GM12878 (cell line): ENCODE measurements around the gene OR51M1. TPM values are rescaled to one million over a fixed set of nuclear protein-coding genes. Genes with fewer than 3 reads are reported as not detected.

Experiments used
- ATAC-seq: fragments of 200-7000 bp; cut with Tn5 transposase; 3 replicates; pipeline ENCODE4 v1.9.1; 2020; ENCODE audit warnings: mild to moderate bottlenecking, moderate library complexity
- BruUV-seq: library from RNA; stranded (reverse); fragments of 400-500 nt; replicated peaks from 2 replicates; lab custom pipeline; 2021; lab: Mats Ljungman, UMichigan
- CTCF ChIA-PET: fragments of 300-600 bp; sonication (Branson Sonifier 250); formaldehyde crosslinking; extraction: SDS; loops from one replicate; lab custom pipeline; 2021; ENCODE audit warnings: inconsistent platforms; lab: Yijun Ruan, JAX
- POLR2A ChIA-PET: fragments of 350-600 bp; formaldehyde crosslinking; extraction: SDS; loops from one replicate; lab custom pipeline; 2021; ENCODE audit warnings: inconsistent platforms; lab: Charles Lee
- RAD21 ChIA-PET: fragments of 300-600 bp; sonication (Branson Sonifier 250); formaldehyde crosslinking; loops from one replicate; lab custom pipeline; 2023; ENCODE audit warnings: antibody characterized with exemption; ENCODE audit not compliant: unreplicated experiment; lab: Charles Lee
- SMC1A ChIA-PET: fragments of 300-600 bp; sonication (Branson Sonifier 250); formaldehyde crosslinking; loops from one replicate; lab custom pipeline; 2023; ENCODE audit not compliant: unreplicated experiment, uncharacterized antibody; lab: Charles Lee
- DNase-seq: peaks from one replicate; pipeline ENCODE4 v3.0.0-alpha.2; 2011; ENCODE audit warnings: low read depth, low spot score
- FAIRE-seq: peaks from 3 replicates; lab custom pipeline; 2011; peaks lifted over from hg19 to GRCh38; lab: Jason Lieb, UNC
- H2AFZ ChIP-seq: 2 replicates; pipeline ENCODE4 v1.6.0; 2011; ENCODE audit warnings: low read depth, low read length, control low read depth; ENCODE audit not compliant: control insufficient read depth
- H3K27ac ChIP-seq: 2 replicates; pipeline ENCODE4 v1.5.1; 2011; ENCODE audit warnings: control low read depth; ENCODE audit not compliant: control insufficient read depth, insufficient read depth
- H3K27me3 ChIP-seq, 2 experiments: replicated peaks in 1 of 2; 2 replicates each; pipeline versions ENCODE4 v1.6.0 to v1.6.1; 2011; ENCODE audit warnings: low read length in 1 of 2; ENCODE audit not compliant: control insufficient read depth in 2 of 2, insufficient read depth in 2 of 2
- H3K36me3 ChIP-seq, 2 experiments: 2 replicates each; pipeline ENCODE4 v1.5.1; 2011; ENCODE audit warnings: low read length in 1 of 2; ENCODE audit not compliant: control insufficient read depth in 2 of 2, insufficient read depth in 2 of 2
- H3K4me1 ChIP-seq: 2 replicates; pipeline ENCODE4 v1.6.1; 2011; ENCODE audit warnings: mild to moderate bottlenecking, low read length, moderate library complexity, mixed read lengths; ENCODE audit not compliant: control insufficient read depth, insufficient read depth
- H3K4me2 ChIP-seq: 2 replicates; pipeline ENCODE4 v1.6.0; 2011; ENCODE audit warnings: control low read depth; ENCODE audit not compliant: control insufficient read depth, insufficient read depth
- H3K4me3 ChIP-seq: fragments of 200-600 bp; sonication (generic); 2 replicates; pipeline ENCODE4 v1.5.1; 2016
- H3K79me2 ChIP-seq: 2 replicates; pipeline ENCODE4 v1.6.0; 2011; ENCODE audit warnings: low read length; ENCODE audit not compliant: control insufficient read depth, insufficient read depth
- H3K9ac ChIP-seq: 2 replicates; pipeline ENCODE4 v1.8.0; 2011; ENCODE audit warnings: low read length, control low read depth, mixed read lengths; ENCODE audit not compliant: control insufficient read depth, insufficient read depth
- H3K9me3 ChIP-seq: replicated peaks from 3 replicates; pipeline ENCODE4 v1.5.1; 2011; ENCODE audit warnings: mild to moderate bottlenecking, low read length; ENCODE audit not compliant: control insufficient read depth, insufficient read depth
- H4K20me1 ChIP-seq: 2 replicates; pipeline ENCODE4 v1.6.0; 2011; ENCODE audit not compliant: control insufficient read depth, insufficient read depth
- BACH1 ChIP-seq: fragments of 450-650 bp; IDR thresholded peaks from 2 replicates; pipeline ENCODE4 v1.6.1; 2017; ENCODE audit warnings: mild to moderate bottlenecking, borderline replicate concordance
- LARP7 ChIP-seq: fragments of 450-650 bp; IDR thresholded peaks from 2 replicates; pipeline ENCODE4 v1.6.1; 2017; ENCODE audit warnings: mild to moderate bottlenecking
- NFYB ChIP-seq: IDR thresholded peaks from 2 replicates; pipeline ENCODE4 v1.6.1; 2011; ENCODE audit warnings: low read depth, mild to moderate bottlenecking, low read length, improper control_type of control experiment, moderate library complexity; ENCODE audit not compliant: insufficient read depth
- NR2C1 ChIP-seq: fragments of 450-650 bp; IDR thresholded peaks from 2 replicates; pipeline ENCODE4 v1.6.1; 2017; ENCODE audit warnings: antibody characterized with exemption, mild to moderate bottlenecking, moderate library complexity
- POLR2AphosphoS2 ChIP-seq: IDR thresholded peaks from 2 replicates; pipeline ENCODE4 v1.6.1; 2011; ENCODE audit warnings: low read depth, mild to moderate bottlenecking, low read length, improper control_type of control experiment, moderate library complexity
- SRF ChIP-seq, 2 experiments: IDR thresholded peaks; 2 replicates each; pipeline ENCODE4 v1.6.1; 2011; ENCODE audit warnings: low read depth in 2 of 2, low read length in 2 of 2, mild to moderate bottlenecking in 1 of 2, moderate library complexity in 1 of 2
- SUZ12 ChIP-seq: fragments of 200-600 bp; sonication (generic); IDR thresholded peaks from one replicate; pipeline ENCODE4 v1.6.1; 2018; ENCODE audit warnings: antibody characterized with exemption, mild to moderate bottlenecking; ENCODE audit not compliant: unreplicated experiment
- TCF7 ChIP-seq: IDR thresholded peaks from 2 replicates; pipeline ENCODE4 v1.6.1; 2014; ENCODE audit warnings: antibody characterized with exemption, borderline replicate concordance
- WGBS: methylation state at CpG from one replicate; pipeline ENCODE4 v1.1.6; 2016; ENCODE audit warnings: low lambda C conversion rate; ENCODE audit not compliant: insufficient replicate concordance, insufficient coverage; ENCODE audit errors: missing lambda C conversion rate; 5-methylcytosine and 5-hydroxymethylcytosine counted together
- in situ Hi-C: fragments of 300-500 bp; cut with MboI; formaldehyde crosslinking; loops from 9 replicates; pipeline ENCODE4 v1.14.3; 2018; ENCODE audit warnings: mixed read lengths
- intact Hi-C: fragments of 100-400 bp; cut with micrococcal nuclease; formaldehyde crosslinking; loops from one replicate; pipeline ENCODE4 v1.14.2; 2022; ENCODE audit not compliant: unreplicated experiment
- polyA plus RNA-seq, 11 experiments: library from polyadenylated mRNA; depleted of rRNA in 4 of 11; unstranded in 6 of 11; stranded (reverse) in 5 of 11; fragments of >200 nt; fragmentation: Nextera tagmentation in 4 of 11; fragmentation: Illumina TruSeq in 1 of 11; extraction: Ambion mirVana in 4 of 11; extraction: Trizol in 1 of 11; gene quantifications; 1 replicate in 1 of 11; 2 replicates in 10 of 11; pipeline versions ENCODE4 v1.2.1 to v1.2.3, GENCODE V29; 2011 to 2016; ENCODE audit warnings: inconsistent platforms in 2 of 11, missing spikeins in 2 of 11, low read depth in 1 of 11
- small RNA-seq: library from RNA; depleted of rRNA; stranded (forward); fragments of <200 nt; gene quantifications from one replicate; pipeline ENCODE3, GENCODE V24; 2014
- total RNA-seq, 4 experiments: library from RNA; depleted of rRNA in 3 of 4; stranded (reverse); fragments of >200 nt in 3 of 4; fragmentation: Illumina TruSeq in 1 of 4; extraction: Trizol in 1 of 4; gene quantifications; 2 replicates each; pipeline versions ENCODE4 v1.2.1 to v1.2.3, GENCODE V29; 2013 to 2021
- TF ChIP-seq, protein P1 (sequence below): fragments of 450-650 bp; formaldehyde crosslinking; IDR thresholded peaks from 2 replicates; pipeline ENCODE4 v1.4.0; 2022; ENCODE audit warnings: mild to moderate bottlenecking, moderate library complexity

Gene OR51M1
- total and polyA plus RNA-seq, 10 of the 15 experiments (the other 5 are each of a cell fraction or from before 2014, with no cell fraction given): 0.06 TPM; not detected in 9

DNA sequence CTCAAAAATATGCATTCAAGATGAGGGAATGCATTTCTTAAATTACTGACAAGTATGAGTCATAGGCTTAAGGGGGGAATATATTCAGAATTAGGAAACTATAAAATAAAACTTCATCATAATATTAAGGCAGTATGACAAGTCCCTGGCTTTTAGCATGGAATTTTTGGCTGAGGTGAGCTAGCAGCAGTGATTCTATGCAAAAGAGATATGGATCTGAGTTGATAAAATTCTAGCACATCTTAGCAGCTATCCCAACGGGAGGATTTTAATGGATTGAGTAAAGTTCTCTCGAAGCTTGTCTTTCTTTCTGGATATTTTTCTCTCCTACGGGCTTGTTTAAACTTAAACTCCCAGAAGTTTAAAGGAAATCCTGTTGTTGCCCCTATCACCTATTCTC is 39.5 kb downstream of the OR51M1 start (continued):
- TF ChIP-seq, protein P1, sequence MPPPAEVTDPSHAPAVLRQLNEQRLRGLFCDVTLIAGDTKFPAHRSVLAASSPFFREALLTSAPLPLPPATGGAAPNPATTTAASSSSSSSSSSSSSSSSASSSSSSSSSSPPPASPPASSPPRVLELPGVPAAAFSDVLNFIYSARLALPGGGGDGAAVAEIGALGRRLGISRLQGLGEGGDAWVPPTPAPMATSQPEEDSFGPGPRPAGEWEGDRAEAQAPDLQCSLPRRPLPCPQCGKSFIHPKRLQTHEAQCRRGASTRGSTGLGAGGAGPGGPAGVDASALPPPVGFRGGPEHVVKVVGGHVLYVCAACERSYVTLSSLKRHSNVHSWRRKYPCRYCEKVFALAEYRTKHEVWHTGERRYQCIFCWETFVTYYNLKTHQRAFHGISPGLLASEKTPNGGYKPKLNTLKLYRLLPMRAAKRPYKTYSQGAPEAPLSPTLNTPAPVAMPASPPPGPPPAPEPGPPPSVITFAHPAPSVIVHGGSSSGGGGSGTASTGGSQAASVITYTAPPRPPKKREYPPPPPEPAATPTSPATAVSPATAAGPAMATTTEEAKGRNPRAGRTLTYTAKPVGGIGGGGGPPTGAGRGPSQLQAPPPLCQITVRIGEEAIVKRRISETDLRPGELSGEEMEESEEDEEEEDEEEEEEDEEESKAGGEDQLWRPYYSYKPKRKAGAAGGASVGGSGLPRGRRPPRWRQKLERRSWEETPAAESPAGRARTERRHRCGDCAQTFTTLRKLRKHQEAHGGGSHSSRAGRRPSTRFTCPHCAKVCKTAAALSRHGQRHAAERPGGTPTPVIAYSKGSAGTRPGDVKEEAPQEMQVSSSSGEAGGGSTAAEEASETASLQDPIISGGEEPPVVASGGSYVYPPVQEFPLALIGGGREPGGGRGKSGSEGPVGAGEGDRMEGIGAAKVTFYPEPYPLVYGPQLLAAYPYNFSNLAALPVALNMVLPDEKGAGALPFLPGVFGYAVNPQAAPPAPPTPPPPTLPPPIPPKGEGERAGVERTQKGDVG (CRISPR knock-in tag): no peak
- TF ChIP-seq NFYB (no peak), SRF (IDR thresholded peaks at IDR 0.05; ENCODE audit: low read depth in 2 of 2, low read length in 2 of 2) (no peak), NR2C1 (no peak), POLR2AphosphoS2 (no peak)

DNA sequence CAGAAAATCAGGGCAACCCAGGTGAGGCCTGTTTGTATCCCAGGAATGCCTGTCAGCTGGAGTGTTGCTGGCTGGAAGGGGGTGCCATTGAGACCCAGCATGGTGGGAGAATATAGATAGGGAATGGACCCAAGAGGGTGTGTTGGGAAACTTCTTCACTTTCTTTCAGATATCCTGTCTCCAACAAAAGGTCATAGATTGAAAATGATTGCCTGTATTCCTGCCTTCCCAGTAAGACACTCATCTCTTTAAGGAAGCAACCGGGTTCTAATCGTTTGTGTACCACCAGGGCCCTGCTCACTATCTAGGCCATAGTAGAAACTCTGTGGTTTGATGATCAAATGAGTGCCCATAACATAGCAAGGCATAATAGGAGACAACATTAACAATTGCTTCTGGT is 57.8 kb downstream of the OR51M1 start, which contains the start of gene OR51I1:
Gene OR51I1, minus strand, starts transcription at position 101 of the 400 bp plus-strand sequence. Its CDS starts 0 bp downstream, at position 101.
- in situ Hi-C loops: loop anchor here (5.0 kb wide), 1 partner anchor 49 kb away; no protein-coding TSS in a partner anchor
- Histone ChIP-seq H3K9ac (no peak within 1 kb of the TSS), H2AFZ (no peak within 1 kb of the TSS), H3K79me2 (no peaks in the 10 kb centered on the region), H4K20me1 (no peaks in the 10 kb centered on the region), H3K27me3 (no peaks in the 10 kb centered on the region; a peak in 1 of 4 replicates), H3K4me2 (no peak within 1 kb of the TSS), H3K4me1 (no peaks in the 10 kb centered on the region), H3K9me3 (no peaks in the 10 kb centered on the region), H3K27ac (no peak within 1 kb of the TSS), H3K36me3 (no peaks in the 10 kb centered on the region), H3K4me3 (no peak within 1 kb of the TSS)
- ChIA-PET POLR2A (no interaction called here), RAD21 (no interaction called here), SMC1A (no interaction called here), CTCF (no interaction called here)
- intact Hi-C loops: no loop called here
- TF ChIP-seq BACH1 (no peak), LARP7 (no peak), SUZ12 (no peak), TCF7 (no peak)
- no peak for ATAC-seq
- no peak for DNase-seq
- BruUV-seq: no TSS peak
- FAIRE-seq: no peak
- 0% methylated on average over 2 of the region's 2 CpGs for WGBS

Small RNAs within 50 kb of the gene (small RNA-seq; reads per million reads assigned to genes)
- gene AC104389.3: not detected

Other genes with a start within 250 kb of the OR51M1 start
Only the 7 nearest of the 22 such genes appear.
- not detected in 2 replicates for gene OR51B4, start 81.9 kb upstream of the OR51M1 start, total RNA-seq (2014; rRNA removed)
- not detected in 2 replicates for gene OR51B4, start 81.9 kb upstream of the OR51M1 start, total RNA-seq (2014; rRNA removed; fragmentation: Illumina TruSeq; extraction: Trizol)
- gene OR51B4, start 81.9 kb upstream of the OR51M1 start, total RNA-seq (2021): 0.23 TPM in 1 of 2 replicates, not detected in the other
- 1.1 and 2.1 TPM in 2 replicates for gene OR51B4, start 81.9 kb upstream of the OR51M1 start, polyA plus RNA-seq (2011; rRNA removed)
- gene OR51B4, start 81.9 kb upstream of the OR51M1 start, polyA plus RNA-seq (2014; fragmentation: Illumina TruSeq; extraction: Trizol): not detected in 2 replicates
- not detected for gene OR51B4, start 81.9 kb upstream of the OR51M1 start, polyA plus RNA-seq (2014; fragmentation: Nextera tagmentation; extraction: Ambion mirVana)
- gene OR51B4, start 81.9 kb upstream of the OR51M1 start, polyA plus RNA-seq (2014; rRNA removed): not detected in 2 replicates
- not detected for gene OR51B4, start 81.9 kb upstream of the OR51M1 start, polyA plus RNA-seq (2016; fragmentation: Nextera tagmentation; extraction: Ambion mirVana)
- gene OR51B2, start 59.5 kb upstream of the OR51M1 start, total RNA-seq (2014; rRNA removed): not detected in 2 replicates
- gene OR51B2, start 59.5 kb upstream of the OR51M1 start, total RNA-seq (2014; rRNA removed; fragmentation: Illumina TruSeq; extraction: Trizol): not detected in 2 replicates
- not detected in 2 replicates for gene OR51B2, start 59.5 kb upstream of the OR51M1 start, total RNA-seq (2021)
- gene OR51B2, start 59.5 kb upstream of the OR51M1 start, polyA plus RNA-seq (2011; rRNA removed): 0.22 and 0.29 TPM in 2 replicates
- gene OR51B2, start 59.5 kb upstream of the OR51M1 start, polyA plus RNA-seq (2014; fragmentation: Illumina TruSeq; extraction: Trizol): not detected in 2 replicates
- not detected for gene OR51B2, start 59.5 kb upstream of the OR51M1 start, polyA plus RNA-seq (2014; fragmentation: Nextera tagmentation; extraction: Ambion mirVana)
- not detected in 2 replicates for gene OR51B2, start 59.5 kb upstream of the OR51M1 start, polyA plus RNA-seq (2014; rRNA removed)
- gene OR51B2, start 59.5 kb upstream of the OR51M1 start, polyA plus RNA-seq (2016; fragmentation: Nextera tagmentation; extraction: Ambion mirVana): not detected
- gene OR51B5, start 40.3 kb upstream of the OR51M1 start, total RNA-seq (2014; rRNA removed): 0.17 TPM in 1 of 2 replicates, not detected in the other
- gene OR51B5, start 40.3 kb upstream of the OR51M1 start, total RNA-seq (2014; rRNA removed; fragmentation: Illumina TruSeq; extraction: Trizol): not detected in 2 replicates
- gene OR51B5, start 40.3 kb upstream of the OR51M1 start, total RNA-seq (2021): 0.18 TPM in 1 of 2 replicates, not detected in the other
- 2.1 and 2.5 TPM in 2 replicates for gene OR51B5, start 40.3 kb upstream of the OR51M1 start, polyA plus RNA-seq (2011; rRNA removed)
- gene OR51B5, start 40.3 kb upstream of the OR51M1 start, polyA plus RNA-seq (2014; fragmentation: Illumina TruSeq; extraction: Trizol): not detected in 2 replicates
- gene OR51B5, start 40.3 kb upstream of the OR51M1 start, polyA plus RNA-seq (2014; fragmentation: Nextera tagmentation; extraction: Ambion mirVana): under 1 TPM in 1 of 2 experiments, not detected in 1; 0.04 TPM
- not detected in 2 replicates for gene OR51B5, start 40.3 kb upstream of the OR51M1 start, polyA plus RNA-seq (2014; rRNA removed)
- not detected for gene OR51B5, start 40.3 kb upstream of the OR51M1 start, polyA plus RNA-seq (2016; fragmentation: Nextera tagmentation; extraction: Ambion mirVana)
- 0.17 TPM in 1 of 2 replicates, not detected in the other for gene OR51B6, start 32.3 kb upstream of the OR51M1 start, total RNA-seq (2014; rRNA removed)
- gene OR51B6, start 32.3 kb upstream of the OR51M1 start, total RNA-seq (2014; rRNA removed; fragmentation: Illumina TruSeq; extraction: Trizol): not detected in 2 replicates
- not detected in 2 replicates for gene OR51B6, start 32.3 kb upstream of the OR51M1 start, total RNA-seq (2021)
- not detected in 2 replicates for gene OR51B6, start 32.3 kb upstream of the OR51M1 start, polyA plus RNA-seq (2011; rRNA removed)
- not detected in 2 replicates for gene OR51B6, start 32.3 kb upstream of the OR51M1 start, polyA plus RNA-seq (2014; fragmentation: Illumina TruSeq; extraction: Trizol)
- gene OR51B6, start 32.3 kb upstream of the OR51M1 start, polyA plus RNA-seq (2014; fragmentation: Nextera tagmentation; extraction: Ambion mirVana): not detected
- not detected in 2 replicates for gene OR51B6, start 32.3 kb upstream of the OR51M1 start, polyA plus RNA-seq (2014; rRNA removed)
- not detected for gene OR51B6, start 32.3 kb upstream of the OR51M1 start, polyA plus RNA-seq (2016; fragmentation: Nextera tagmentation; extraction: Ambion mirVana)
- gene OR51Q1, start 38.3 kb downstream of the OR51M1 start, total RNA-seq (2014; rRNA removed): not detected in 2 replicates
- gene OR51Q1, start 38.3 kb downstream of the OR51M1 start, total RNA-seq (2014; rRNA removed; fragmentation: Illumina TruSeq; extraction: Trizol): not detected in 2 replicates
- gene OR51Q1, start 38.3 kb downstream of the OR51M1 start, total RNA-seq (2021): not detected in 2 replicates
- not detected in 2 replicates for gene OR51Q1, start 38.3 kb downstream of the OR51M1 start, polyA plus RNA-seq (2011; rRNA removed)
- gene OR51Q1, start 38.3 kb downstream of the OR51M1 start, polyA plus RNA-seq (2014; fragmentation: Illumina TruSeq; extraction: Trizol): not detected in 2 replicates
- not detected for gene OR51Q1, start 38.3 kb downstream of the OR51M1 start, polyA plus RNA-seq (2014; fragmentation: Nextera tagmentation; extraction: Ambion mirVana)
- gene OR51Q1, start 38.3 kb downstream of the OR51M1 start, polyA plus RNA-seq (2014; rRNA removed): not detected in 2 replicates
- not detected for gene OR51Q1, start 38.3 kb downstream of the OR51M1 start, polyA plus RNA-seq (2016; fragmentation: Nextera tagmentation; extraction: Ambion mirVana)
- 0.11 TPM in 1 of 2 replicates, not detected in the other for gene OR51I1, start 57.7 kb downstream of the OR51M1 start, total RNA-seq (2014; rRNA removed)
- not detected in 2 replicates for gene OR51I1, start 57.7 kb downstream of the OR51M1 start, total RNA-seq (2014; rRNA removed; fragmentation: Illumina TruSeq; extraction: Trizol)
- not detected in 2 replicates for gene OR51I1, start 57.7 kb downstream of the OR51M1 start, total RNA-seq (2021)
- gene OR51I1, start 57.7 kb downstream of the OR51M1 start, polyA plus RNA-seq (2011; rRNA removed): 0.10 and 0.16 TPM in 2 replicates
- gene OR51I1, start 57.7 kb downstream of the OR51M1 start, polyA plus RNA-seq (2014; fragmentation: Illumina TruSeq; extraction: Trizol): not detected in 2 replicates
- gene OR51I1, start 57.7 kb downstream of the OR51M1 start, polyA plus RNA-seq (2014; fragmentation: Nextera tagmentation; extraction: Ambion mirVana): not detected
- gene OR51I1, start 57.7 kb downstream of the OR51M1 start, polyA plus RNA-seq (2014; rRNA removed): not detected in 2 replicates
- not detected for gene OR51I1, start 57.7 kb downstream of the OR51M1 start, polyA plus RNA-seq (2016; fragmentation: Nextera tagmentation; extraction: Ambion mirVana)
- 0.05 TPM in 1 of 2 replicates, not detected in the other for gene OR51I2, start 65.5 kb downstream of the OR51M1 start, total RNA-seq (2014; rRNA removed)
- gene OR51I2, start 65.5 kb downstream of the OR51M1 start, total RNA-seq (2014; rRNA removed; fragmentation: Illumina TruSeq; extraction: Trizol): not detected in 2 replicates
- gene OR51I2, start 65.5 kb downstream of the OR51M1 start, total RNA-seq (2021): not detected in 2 replicates
- gene OR51I2, start 65.5 kb downstream of the OR51M1 start, polyA plus RNA-seq (2011; rRNA removed): not detected in 2 replicates
- not detected in 2 replicates for gene OR51I2, start 65.5 kb downstream of the OR51M1 start, polyA plus RNA-seq (2014; fragmentation: Illumina TruSeq; extraction: Trizol)
- not detected for gene OR51I2, start 65.5 kb downstream of the OR51M1 start, polyA plus RNA-seq (2014; fragmentation: Nextera tagmentation; extraction: Ambion mirVana)
- gene OR51I2, start 65.5 kb downstream of the OR51M1 start, polyA plus RNA-seq (2014; rRNA removed): not detected in 2 replicates
- not detected for gene OR51I2, start 65.5 kb downstream of the OR51M1 start, polyA plus RNA-seq (2016; fragmentation: Nextera tagmentation; extraction: Ambion mirVana)